ENCODE results near the gene SLC8A1.

Gene SLC8A1

GRCh38 chr2:40451918-40452605 is at the start of gene SLC8A1:
Gene SLC8A1, minus strand, starts transcription at chr2:40452090.
- DNase-seq = peak; percentile 18

- DNase-seq = no peak
Observed at GRCh38 chr2:40499437-40499836, 47.5 kb upstream of the SLC8A1 start.

- no peak for DNase-seq
Observed at GRCh38 chr2:40497251-40497859, 45.5 kb upstream of the SLC8A1 start.

GRCh38 chr2:40489678-40489960 is 37.7 kb upstream of the SLC8A1 start:
- DNase-seq = no peak

- DNase-seq = peak; percentile 2
Observed at GRCh38 chr2:40488927-40489677, 37.2 kb upstream of the SLC8A1 start.

- no peak for DNase-seq
Observed at GRCh38 chr2:40488101-40488601, 36.3 kb upstream of the SLC8A1 start.

GRCh38 chr2:40487602-40488001 is 35.7 kb upstream of the SLC8A1 start:
- no peak for DNase-seq

GRCh38 chr2:40485854-40486253 is 34.0 kb upstream of the SLC8A1 start:
- DNase-seq = no peak

GRCh38 chr2:40485318-40485717 is 33.4 kb upstream of the SLC8A1 start:
- no peak for DNase-seq

GRCh38 chr2:40483549-40484243 is 31.8 kb upstream of the SLC8A1 start:
- DNase-seq = no peak

GRCh38 chr2:40480596-40480995 is 28.7 kb upstream of the SLC8A1 start:
- no peak for DNase-seq

- DNase-seq = no peak
Observed at GRCh38 chr2:40480073-40480472, 28.2 kb upstream of the SLC8A1 start.

- DNase-seq = no peak
Observed at GRCh38 chr2:40477361-40477760, 25.5 kb upstream of the SLC8A1 start.

- DNase-seq = no peak
Observed at GRCh38 chr2:40476436-40476835, 24.5 kb upstream of the SLC8A1 start.

GRCh38 chr2:40474306-40474705 is 22.4 kb upstream of the SLC8A1 start:
- no peak for DNase-seq

- DNase-seq = no peak
Observed at GRCh38 chr2:40471866-40472265, 20.0 kb upstream of the SLC8A1 start.

- DNase-seq = no peak
Observed at GRCh38 chr2:40470822-40471813, 19.2 kb upstream of the SLC8A1 start.

GRCh38 chr2:40466935-40467572 is 15.2 kb upstream of the SLC8A1 start:
- DNase-seq = no peak

- DNase-seq = no peak
Observed at GRCh38 chr2:40466332-40466906, 14.5 kb upstream of the SLC8A1 start.

- no peak for DNase-seq
Observed at GRCh38 chr2:40463112-40463511, 11.2 kb upstream of the SLC8A1 start.

GRCh38 chr2:40458271-40458794 is 6.4 kb upstream of the SLC8A1 start:
- no peak for DNase-seq
